HG03469 (cell line): Measurements from ENCODE around the gene BHLHE23.

ENCODE experiments used
- ATAC-seq: cut with Tn5 transposase; IDR thresholded peaks from one replicate; pipeline ENCODE4 v1.9.1; 2021; ENCODE audit warnings: mild to moderate bottlenecking, moderate library complexity, moderate number of reproducible peaks; ENCODE audit not compliant: unreplicated experiment

The BHLHE23 gene

DNA sequence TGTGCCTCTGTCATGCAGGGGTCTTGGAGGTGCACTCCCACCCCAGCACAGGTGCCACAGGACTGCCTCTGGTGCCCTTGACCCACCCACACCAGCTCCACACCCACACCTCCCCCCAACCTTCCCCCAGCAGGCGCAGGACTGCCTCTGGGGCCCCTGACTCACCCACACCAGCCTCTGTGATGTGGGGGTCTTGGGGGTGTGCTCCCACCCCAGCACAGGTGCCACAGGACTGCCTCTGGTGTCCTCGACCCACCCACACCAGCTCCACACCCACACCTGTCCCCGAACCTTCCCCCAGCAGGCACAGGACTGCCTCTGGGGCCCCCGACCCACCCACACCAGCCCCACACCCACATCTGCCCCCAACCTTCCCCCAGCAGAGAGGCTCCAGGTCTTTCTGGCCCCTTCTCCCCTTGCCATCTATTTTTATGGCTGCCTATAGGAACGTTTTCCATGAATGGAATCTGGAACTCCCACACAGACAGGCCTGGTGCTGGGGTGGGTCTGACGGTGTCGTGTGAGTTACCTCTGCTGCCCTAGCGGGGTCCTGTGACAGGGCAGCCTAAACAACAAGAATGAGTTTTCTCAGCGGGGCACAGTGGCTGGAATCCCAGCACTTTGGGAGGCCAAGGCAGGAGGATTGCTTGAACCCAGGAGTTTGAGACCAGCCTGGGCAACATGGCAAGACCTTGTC lies 30.8 kb downstream of the BHLHE23 start:
- ATAC-seq, result no peak

- no peak for ATAC-seq
Measured at GRCh38 chr20:62975251-62975760, 31.5 kb downstream of the BHLHE23 start.

DNA sequence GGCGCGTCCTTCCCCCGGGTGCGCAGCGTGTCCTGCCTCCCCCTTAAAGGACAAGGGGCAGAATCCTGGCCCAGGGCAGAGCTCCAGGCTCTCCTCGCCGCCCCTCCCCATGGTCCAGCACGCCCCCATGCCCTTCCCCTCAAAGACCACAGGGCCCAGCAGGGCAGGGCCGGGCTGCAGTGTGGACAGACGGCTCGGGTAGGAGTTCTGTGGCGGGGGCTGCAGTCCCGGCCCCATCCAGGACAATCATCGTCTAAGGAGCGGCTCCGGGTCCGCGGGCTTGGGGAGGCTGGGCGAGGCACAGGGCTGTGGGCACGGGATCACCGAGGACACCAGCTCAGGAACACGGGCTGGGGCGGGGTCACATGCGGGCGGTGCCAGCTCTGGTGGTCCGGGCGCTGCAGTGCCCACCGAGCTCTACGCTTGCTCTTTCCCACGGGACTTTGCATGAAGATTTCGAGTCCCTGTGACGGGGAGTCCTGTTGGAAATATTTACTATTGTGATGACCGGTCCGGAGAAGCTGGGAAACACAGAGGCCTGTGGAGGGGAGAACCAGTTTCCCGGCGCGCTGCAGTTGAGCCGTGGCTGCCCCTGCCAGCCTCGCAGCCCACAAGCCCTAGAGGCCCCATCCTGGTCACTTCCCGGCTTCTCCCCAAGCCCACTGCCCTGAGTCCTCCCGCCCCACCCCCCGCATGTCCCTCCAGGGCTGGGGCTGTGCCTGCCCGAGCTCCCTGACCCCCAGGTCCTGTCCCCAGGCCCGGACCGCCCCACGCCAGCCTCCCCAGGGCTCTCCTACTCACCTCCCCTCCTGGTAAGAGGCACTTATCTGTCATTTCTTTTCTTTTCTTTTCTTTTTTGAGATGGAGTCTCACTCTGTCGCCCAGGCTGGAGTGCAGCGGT lies 33.7 kb downstream of the BHLHE23 start:
- ATAC-seq, result no peak

DNA sequence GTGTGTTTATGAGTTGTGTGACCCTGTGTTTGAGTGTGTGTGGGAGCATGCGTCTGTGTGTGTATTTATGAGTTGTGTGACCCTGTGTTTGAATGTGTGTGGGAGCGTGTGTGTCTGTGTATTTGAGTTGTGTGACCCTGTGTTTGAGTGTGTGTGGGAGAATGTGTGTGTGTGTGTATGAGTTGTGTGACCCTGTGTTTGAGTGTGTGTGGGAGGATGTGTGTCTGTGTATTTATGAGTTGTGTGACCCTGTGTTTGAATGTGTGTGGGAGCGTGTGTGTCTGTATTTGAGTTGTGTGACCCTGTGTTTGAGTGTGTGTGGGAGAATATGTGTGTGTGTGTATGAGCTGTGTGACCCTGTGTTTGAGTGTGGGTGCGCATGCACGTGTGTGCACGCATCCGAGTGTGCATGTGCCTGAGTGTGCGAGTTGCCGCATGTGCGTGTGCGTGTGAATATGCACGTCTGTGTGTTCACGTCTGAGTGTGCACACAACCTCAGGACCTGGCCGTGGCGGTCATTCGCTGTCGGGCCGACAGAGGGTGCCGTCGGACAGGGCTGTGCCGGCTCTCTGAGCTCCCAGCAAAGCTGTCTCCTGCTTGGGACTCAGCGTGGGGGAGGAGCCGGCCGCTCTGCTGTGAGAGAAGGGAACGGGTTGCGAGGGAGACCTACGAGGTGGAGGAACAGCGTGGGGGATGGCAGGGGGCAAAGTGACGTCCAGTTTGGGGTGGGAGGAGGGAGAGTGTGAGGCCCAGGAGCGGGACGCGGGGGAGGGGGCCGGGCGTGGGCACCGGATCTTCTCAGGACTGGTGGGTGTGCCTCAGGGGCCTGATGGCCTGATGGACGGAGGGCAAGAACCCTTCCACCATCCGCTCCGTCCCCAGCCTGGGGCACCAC lies 34.6 kb downstream of the BHLHE23 start:
- no peak for ATAC-seq

DNA sequence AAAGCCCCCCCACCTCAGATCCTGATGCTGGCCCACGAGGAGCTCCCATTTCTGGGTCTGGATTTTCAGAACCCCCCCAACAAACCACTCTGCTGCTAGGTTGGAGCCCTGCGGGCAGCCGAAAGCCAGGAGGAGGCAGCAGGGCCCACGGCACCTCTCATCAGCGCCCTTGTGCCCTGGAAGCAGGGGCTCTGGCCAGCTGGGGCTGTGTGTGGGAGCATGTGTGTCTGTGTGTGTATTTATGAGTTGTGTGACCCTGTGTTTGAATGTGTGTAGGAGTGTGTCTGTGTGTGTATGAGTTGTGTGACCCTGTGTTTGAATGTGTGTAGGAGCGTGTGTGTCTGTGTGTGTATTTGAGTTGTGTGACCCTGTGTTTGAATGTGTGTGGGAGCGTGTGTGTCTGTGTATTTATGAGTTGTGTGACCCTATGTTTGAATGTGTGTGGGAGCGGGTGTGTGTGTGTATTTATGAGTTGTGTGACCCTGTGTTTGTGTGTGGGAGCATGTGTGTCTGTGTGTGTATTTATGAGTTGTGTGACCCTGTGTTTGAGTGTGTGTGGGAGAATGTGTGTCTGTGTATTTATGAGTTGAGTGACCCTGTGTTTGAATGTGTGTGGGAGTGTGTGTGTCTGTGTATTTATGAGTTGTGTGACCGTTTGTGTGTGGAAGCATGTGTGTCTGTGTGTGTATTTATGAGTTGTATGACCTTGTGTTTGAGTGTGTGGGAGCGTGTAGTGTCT lies 35.4 kb downstream of the BHLHE23 start:
- no peak for ATAC-seq

- ATAC-seq, result no peak
Measured at GRCh38 chr20:62970307-62971210, 36.2 kb downstream of the BHLHE23 start.

GRCh38 chr20:62969939-62970306 lies 36.8 kb downstream of the BHLHE23 start:
- ATAC-seq, result no peak

DNA sequence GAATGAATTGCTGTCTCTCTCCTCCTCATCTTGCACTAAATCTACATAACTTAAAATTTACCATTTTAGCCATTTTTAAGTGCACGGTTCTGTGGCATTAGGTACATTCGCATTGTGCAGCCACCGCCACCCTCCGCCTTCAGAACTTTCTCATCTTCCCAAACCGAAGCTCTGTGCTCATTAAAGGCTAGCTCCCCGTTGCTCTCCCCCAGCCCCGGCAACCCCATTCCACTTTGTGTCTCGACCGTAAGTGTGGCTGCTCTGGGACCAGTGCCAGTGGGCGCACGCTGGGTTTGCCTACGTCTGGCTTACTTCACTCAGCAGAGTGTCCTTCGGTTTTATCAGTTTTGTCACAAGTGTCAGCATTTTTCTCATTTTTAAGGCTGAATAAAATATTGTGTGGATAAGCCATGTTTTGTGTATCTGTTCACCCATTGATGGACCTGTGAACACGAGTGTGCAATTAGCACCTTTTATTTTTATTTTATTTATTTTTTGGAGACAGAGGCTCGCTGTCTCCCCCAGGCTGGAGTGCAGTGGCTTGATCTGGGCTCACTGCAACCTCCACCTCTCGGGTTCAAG lies 37.5 kb downstream of the BHLHE23 start:
- ATAC-seq, result no peak

- ATAC-seq, result no peak
Measured at GRCh38 chr20:62968378-62969178, 38.2 kb downstream of the BHLHE23 start.

DNA sequence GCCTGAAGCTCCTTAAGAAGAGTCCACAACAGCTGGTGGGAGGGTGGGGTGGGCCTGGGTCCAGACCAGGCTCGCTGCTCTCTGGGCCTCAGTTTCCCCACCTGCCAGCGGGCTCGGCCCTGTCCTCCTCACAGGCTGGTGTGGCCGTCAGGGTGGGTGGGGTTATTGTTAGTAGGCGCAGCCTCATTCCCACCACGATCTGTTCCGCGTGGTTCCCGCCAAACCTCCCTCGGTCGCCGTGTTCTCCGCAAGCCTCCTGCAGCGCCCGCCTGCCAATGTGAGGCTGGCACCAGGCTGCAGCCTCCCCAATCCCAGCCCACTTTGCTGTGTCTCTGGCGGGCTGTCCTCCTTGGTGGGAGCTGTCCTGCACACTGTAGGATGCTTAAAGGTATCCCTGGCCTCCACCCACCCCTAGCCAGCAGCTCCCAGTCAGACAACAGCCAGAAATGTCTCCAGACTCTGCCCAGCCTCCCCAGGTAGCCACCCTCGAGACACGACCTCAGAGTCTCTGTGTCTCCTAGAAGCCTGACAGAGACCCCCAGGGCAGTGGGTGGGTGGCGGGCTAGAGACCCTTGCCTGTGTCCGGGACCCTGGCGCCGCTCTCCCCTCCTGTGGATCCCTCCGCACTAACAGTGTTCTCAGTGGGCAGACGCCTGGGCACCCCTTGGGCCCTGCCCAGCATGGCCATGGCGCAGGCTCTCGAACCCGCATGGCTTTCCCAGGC lies 39.0 kb downstream of the BHLHE23 start:
- ATAC-seq, result no peak

- ATAC-seq, result no peak
Measured at GRCh38 chr20:62967149-62967501, 39.6 kb downstream of the BHLHE23 start.

- no peak for ATAC-seq
Measured at GRCh38 chr20:62966212-62967148, 40.3 kb downstream of the BHLHE23 start.

DNA sequence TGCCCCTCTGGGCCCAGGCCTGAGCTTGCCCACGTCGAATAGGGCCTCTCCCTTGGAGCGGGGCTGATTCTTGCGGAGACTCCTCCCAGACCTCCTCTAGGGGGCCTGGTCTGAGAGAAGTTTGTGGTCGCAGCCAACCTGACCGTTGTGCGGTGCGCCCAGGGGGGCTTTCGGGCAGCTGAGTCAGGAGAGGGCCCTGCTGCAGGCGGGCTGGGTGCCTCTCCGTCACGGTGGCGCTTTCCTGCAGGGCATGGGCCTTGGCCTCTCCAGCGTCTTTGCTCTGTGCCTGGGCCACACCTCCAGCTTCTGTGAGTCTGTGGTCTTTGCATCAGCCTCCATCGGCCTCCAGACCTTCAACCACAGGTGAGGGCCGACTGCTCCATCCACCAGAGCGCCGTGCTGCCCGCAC lies 41.4 kb downstream of the BHLHE23 start:
- ATAC-seq, result no peak

DNA sequence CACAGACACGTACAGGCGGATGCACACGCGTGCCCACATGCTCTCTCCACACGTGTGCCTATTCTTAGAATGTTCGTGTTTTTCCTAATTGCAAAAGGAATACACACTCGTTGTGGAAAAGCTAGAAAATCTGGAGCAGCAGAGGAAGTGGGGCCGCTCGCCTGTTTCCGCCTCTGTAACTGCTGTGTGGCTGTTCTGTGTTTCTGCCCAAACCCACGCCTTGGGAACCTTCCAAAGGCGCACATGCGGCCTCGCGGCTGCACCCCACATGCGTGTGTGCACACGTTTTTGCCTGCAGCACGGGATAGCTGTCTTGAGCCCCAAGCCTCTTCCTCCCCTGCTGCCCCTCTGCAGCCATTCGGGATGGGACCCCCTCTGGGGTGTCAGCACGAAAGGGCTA lies 42.1 kb downstream of the BHLHE23 start:
- ATAC-seq, result no peak

GRCh38 chr20:62963614-62964397 lies 43.0 kb downstream of the BHLHE23 start:
- ATAC-seq, result no peak
